Measurements from ENCODE around the gene PRPS1.
"Not testable (repeated sequence)": the region's sequence is repeated elsewhere in the genome, so short reads cannot be mapped to it uniquely, and the experiment has no call there.

PRPS1 gene

GRCh38 chrX:107603429-107604159 is 24.7 kb upstream of the PRPS1 start:
- peaks cover 7% of the 10 kb centered on the region for H3K4me1 ChIP-seq (ENCODE audit: control insufficient read depth, insufficient read depth, low read length)
- no peaks in the 10 kb centered on the region for H3K27me3 ChIP-seq (ENCODE audit: control insufficient read depth, insufficient read depth, low read length)
- no peaks in the 10 kb centered on the region for H3K9me3 ChIP-seq (ENCODE audit: control insufficient read depth, insufficient read depth, low read length)
- no peak overlapping the region for H3K9ac ChIP-seq (ENCODE audit: low read depth, low read length)
- H3K4me3 ChIP-seq (ENCODE audit: low read depth, low read length) = no peak overlapping the region
- H3K36me3 ChIP-seq (ENCODE audit: control insufficient read depth, insufficient read depth, low read length) = peaks cover 3% of the 10 kb centered on the region

- H3K36me3 ChIP-seq (ENCODE audit: control insufficient read depth, insufficient read depth, low read length); H3K9me3 ChIP-seq (ENCODE audit: control insufficient read depth, insufficient read depth, low read length); H3K4me3 ChIP-seq (ENCODE audit: low read depth, low read length); H3K27me3 ChIP-seq (ENCODE audit: control insufficient read depth, insufficient read depth, low read length); H3K9ac ChIP-seq (ENCODE audit: low read depth, low read length); H3K4me1 ChIP-seq (ENCODE audit: control insufficient read depth, insufficient read depth, low read length): not testable (repeated sequence)
These were observed 19.2 kb upstream of the PRPS1 start for GRCh38 chrX:107609061-107609460.

DNA sequence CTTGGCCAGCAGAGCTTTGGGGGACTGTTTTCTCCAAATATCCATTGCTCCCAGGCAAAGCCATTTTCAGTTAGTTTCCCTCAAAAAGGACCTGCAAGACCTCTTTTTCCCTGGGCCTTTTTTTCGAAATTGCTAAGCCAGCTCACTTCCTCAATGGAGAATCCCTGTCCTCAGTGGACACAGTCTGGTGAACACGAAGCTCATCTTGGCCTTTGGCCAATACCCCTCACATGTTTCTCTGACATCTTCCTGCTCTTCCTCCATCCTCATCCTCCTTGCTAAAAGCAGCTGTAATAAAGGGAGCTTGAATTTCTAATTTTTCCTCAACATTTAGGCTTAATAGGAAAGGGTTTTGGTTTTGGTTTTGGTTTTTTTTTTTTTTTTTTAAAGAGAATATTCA is 17.6 kb upstream of the PRPS1 start:
- Histone ChIP-seq H3K4me3 (ENCODE audit: low read depth, low read length) (no peak overlapping the region), H3K4me1 (ENCODE audit: control insufficient read depth, insufficient read depth, low read length) (no peaks in the 10 kb centered on the region), H3K9me3 (ENCODE audit: control insufficient read depth, insufficient read depth, low read length) (no peaks in the 10 kb centered on the region), H3K27me3 (ENCODE audit: control insufficient read depth, insufficient read depth, low read length) (no peaks in the 10 kb centered on the region), H3K9ac (ENCODE audit: low read depth, low read length) (no peak overlapping the region), H3K36me3 (ENCODE audit: control insufficient read depth, insufficient read depth, low read length) (no peaks in the 10 kb centered on the region)

GRCh38 chrX:107619885-107620322 is 8.4 kb upstream of the PRPS1 start:
- Histone ChIP-seq H3K9ac (ENCODE audit: low read depth, low read length) (no peak overlapping the region), H3K4me1 (ENCODE audit: control insufficient read depth, insufficient read depth, low read length) (no peaks in the 10 kb centered on the region), H3K36me3 (ENCODE audit: control insufficient read depth, insufficient read depth, low read length) (no peaks in the 10 kb centered on the region), H3K9me3 (ENCODE audit: control insufficient read depth, insufficient read depth, low read length) (no peaks in the 10 kb centered on the region), H3K4me3 (ENCODE audit: low read depth, low read length) (no peak overlapping the region), H3K27me3 (ENCODE audit: control insufficient read depth, insufficient read depth, low read length) (no peaks in the 10 kb centered on the region)

DNA sequence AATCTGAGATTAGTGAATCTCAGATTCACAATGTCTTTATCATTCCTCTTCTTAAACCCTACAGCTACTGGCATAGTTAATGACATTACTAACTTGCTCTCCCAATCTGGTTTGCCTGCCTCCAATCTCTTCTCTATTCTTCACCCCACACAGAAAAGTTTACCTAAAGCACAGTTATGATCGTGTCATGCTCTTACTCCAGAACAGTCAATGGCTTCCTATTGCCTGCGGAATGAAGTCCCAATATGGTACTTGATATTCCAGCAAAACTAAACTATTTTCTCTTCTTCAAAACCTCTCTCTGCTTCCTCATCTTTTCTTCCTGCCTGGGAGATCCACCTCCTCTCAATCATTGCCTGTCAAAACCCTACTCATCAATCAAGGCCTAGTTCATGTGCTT is 3.4 kb upstream of the PRPS1 start:
- Histone ChIP-seq H3K9me3 (ENCODE audit: control insufficient read depth, insufficient read depth, low read length) (no peaks in the 10 kb centered on the region), H3K9ac (ENCODE audit: low read depth, low read length) (no peak overlapping the region), H3K4me3 (ENCODE audit: low read depth, low read length) (no peak overlapping the region), H3K27me3 (ENCODE audit: control insufficient read depth, insufficient read depth, low read length) (no peaks in the 10 kb centered on the region), H3K4me1 (ENCODE audit: control insufficient read depth, insufficient read depth, low read length) (peaks cover 3% of the 10 kb centered on the region), H3K36me3 (ENCODE audit: control insufficient read depth, insufficient read depth, low read length) (no peaks in the 10 kb centered on the region)

GRCh38 chrX:107625739-107626138 is 2.6 kb upstream of the PRPS1 start:
- Histone ChIP-seq H3K4me1 (ENCODE audit: control insufficient read depth, insufficient read depth, low read length) (peaks cover 6% of the 10 kb centered on the region), H3K9me3 (ENCODE audit: control insufficient read depth, insufficient read depth, low read length) (no peaks in the 10 kb centered on the region), H3K9ac (ENCODE audit: low read depth, low read length) (no peak overlapping the region), H3K36me3 (ENCODE audit: control insufficient read depth, insufficient read depth, low read length) (no peaks in the 10 kb centered on the region), H3K4me3 (ENCODE audit: low read depth, low read length) (no peak overlapping the region), H3K27me3 (ENCODE audit: control insufficient read depth, insufficient read depth, low read length) (no peaks in the 10 kb centered on the region)

DNA sequence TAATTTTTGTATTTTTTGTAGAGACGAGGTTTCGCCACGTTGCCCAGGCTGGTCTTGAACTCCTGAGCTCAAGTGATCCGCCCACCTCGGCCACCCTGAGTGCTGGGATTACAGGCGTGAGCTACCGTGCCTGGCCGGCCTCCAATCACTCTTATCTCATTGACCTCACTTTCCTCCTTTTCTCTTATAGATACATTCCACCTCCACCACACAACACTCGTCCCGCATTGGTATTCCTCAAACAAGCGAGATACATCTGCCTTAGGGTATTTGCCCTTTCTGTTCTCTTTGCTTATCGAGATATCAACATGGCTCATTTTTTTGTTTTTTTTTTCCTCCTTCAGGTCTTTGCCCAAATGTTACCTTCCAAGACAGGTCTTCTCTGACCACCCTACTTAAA is 1.8 kb upstream of the PRPS1 start:
- H3K36me3 ChIP-seq (ENCODE audit: control insufficient read depth, insufficient read depth, low read length) = no peaks in the 10 kb centered on the region
- no peak overlapping the region for H3K4me3 ChIP-seq (ENCODE audit: low read depth, low read length)
- H3K9me3 ChIP-seq (ENCODE audit: control insufficient read depth, insufficient read depth, low read length) = no peaks in the 10 kb centered on the region
- H3K4me1 ChIP-seq (ENCODE audit: control insufficient read depth, insufficient read depth, low read length) = peaks cover 9% of the 10 kb centered on the region
- no peak overlapping the region for H3K9ac ChIP-seq (ENCODE audit: low read depth, low read length)
- no peaks in the 10 kb centered on the region for H3K27me3 ChIP-seq (ENCODE audit: control insufficient read depth, insufficient read depth, low read length)

- H3K9ac ChIP-seq (ENCODE audit: low read depth, low read length) = no peak overlapping the region
These were observed 1.4 kb upstream of the PRPS1 start for GRCh38 chrX:107626916-107627315.

DNA sequence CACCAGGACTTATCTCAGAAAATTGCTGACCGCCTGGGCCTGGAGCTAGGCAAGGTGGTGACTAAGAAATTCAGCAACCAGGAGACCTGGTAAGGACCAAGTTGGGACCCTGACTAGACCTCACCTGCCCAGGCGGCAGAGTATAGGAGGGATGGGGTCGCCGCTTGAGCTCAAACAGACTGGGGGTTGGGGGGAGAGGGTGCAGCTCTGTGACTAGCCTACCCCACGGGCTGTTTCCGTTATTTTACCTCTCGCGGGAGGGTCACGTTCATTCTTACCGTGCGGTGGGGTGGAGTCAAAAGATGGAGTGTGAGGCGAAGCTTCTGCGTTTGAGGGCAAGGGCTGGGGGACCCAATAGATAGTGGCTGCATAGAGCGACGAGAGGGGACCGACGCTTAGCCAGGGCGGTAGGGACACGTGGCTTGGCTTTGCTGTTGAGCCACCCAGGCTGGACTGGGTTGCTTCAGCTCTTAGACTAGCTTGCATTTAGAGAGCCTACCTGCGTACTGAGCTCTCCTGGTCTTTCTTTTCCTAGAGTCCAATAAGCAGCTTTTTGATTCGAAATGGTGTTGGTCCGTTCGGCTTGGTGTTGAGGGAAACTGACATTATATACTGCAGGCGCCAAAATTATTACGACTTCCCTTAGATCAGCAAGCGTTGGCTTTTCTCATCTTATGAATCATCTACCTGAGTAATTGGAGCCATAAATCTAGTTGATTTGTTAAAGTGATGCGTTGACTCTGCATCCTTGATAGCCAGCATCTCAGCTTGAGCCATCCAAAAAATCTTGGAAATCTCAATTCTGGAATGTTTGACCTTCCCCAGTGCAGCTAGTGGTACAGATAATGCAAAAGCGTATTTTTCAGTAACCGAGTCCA is 591 bp downstream of the PRPS1 start:
- Histone ChIP-seq H3K4me1 (ENCODE audit: control insufficient read depth, insufficient read depth, low read length) (peaks cover 9% of the 10 kb centered on the region), H3K4me3 (ENCODE audit: low read depth, low read length) (peak overlapping the region; percentile 82), H3K9me3 (ENCODE audit: control insufficient read depth, insufficient read depth, low read length) (no peaks in the 10 kb centered on the region), H3K27me3 (ENCODE audit: control insufficient read depth, insufficient read depth, low read length) (no peaks in the 10 kb centered on the region), H3K36me3 (ENCODE audit: control insufficient read depth, insufficient read depth, low read length) (no peaks in the 10 kb centered on the region), H3K9ac (ENCODE audit: low read depth, low read length) (peak overlapping the region; percentile 93)

More at GRCh38 chrX:107626916-107627315, 1.4 kb upstream of the PRPS1 start:
- Histone ChIP-seq H3K4me1 (ENCODE audit: control insufficient read depth, insufficient read depth, low read length) (peaks cover 9% of the 10 kb centered on the region), H3K27me3 (ENCODE audit: control insufficient read depth, insufficient read depth, low read length) (no peaks in the 10 kb centered on the region), H3K4me3 (ENCODE audit: low read depth, low read length) (no peak overlapping the region), H3K9me3 (ENCODE audit: control insufficient read depth, insufficient read depth, low read length) (no peaks in the 10 kb centered on the region), H3K36me3 (ENCODE audit: control insufficient read depth, insufficient read depth, low read length) (no peaks in the 10 kb centered on the region)

- H3K27me3 ChIP-seq (ENCODE audit: control insufficient read depth, insufficient read depth, low read length) = no peaks in the 10 kb centered on the region
- peaks cover 2% of the 10 kb centered on the region for H3K36me3 ChIP-seq (ENCODE audit: control insufficient read depth, insufficient read depth, low read length)
- H3K4me3 ChIP-seq (ENCODE audit: low read depth, low read length) = peak overlapping the region; percentile 82
- H3K4me1 ChIP-seq (ENCODE audit: control insufficient read depth, insufficient read depth, low read length) = peaks cover 9% of the 10 kb centered on the region
- no peaks in the 10 kb centered on the region for H3K9me3 ChIP-seq (ENCODE audit: control insufficient read depth, insufficient read depth, low read length)
- H3K9ac ChIP-seq (ENCODE audit: low read depth, low read length) = peak overlapping the region; percentile 93
These were observed 1.2 kb downstream of the PRPS1 start for GRCh38 chrX:107629540-107629909.

- peaks cover 4% of the 10 kb centered on the region for H3K36me3 ChIP-seq (ENCODE audit: control insufficient read depth, insufficient read depth, low read length)
- peaks cover 9% of the 10 kb centered on the region for H3K4me1 ChIP-seq (ENCODE audit: control insufficient read depth, insufficient read depth, low read length)
- no peaks in the 10 kb centered on the region for H3K9me3 ChIP-seq (ENCODE audit: control insufficient read depth, insufficient read depth, low read length)
- H3K9ac ChIP-seq (ENCODE audit: low read depth, low read length) = no peak overlapping the region
- H3K27me3 ChIP-seq (ENCODE audit: control insufficient read depth, insufficient read depth, low read length) = no peaks in the 10 kb centered on the region
- peak overlapping the region; percentile 82 for H3K4me3 ChIP-seq (ENCODE audit: low read depth, low read length)
These were observed 1.9 kb downstream of the PRPS1 start for GRCh38 chrX:107630031-107630689.

Measured in iPS-15b (cell line).